MM.1S (cell line): ENCODE measurements around the gene SLC22A14.

Experiments
- CTCF ChIP-seq: fragments of 300-600 bp; sonication (generic); IDR thresholded peaks from 2 replicates; pipeline ENCODE4 v1.5.1; 2016; ENCODE audit warnings: antibody characterized with exemption, low read length, mixed read lengths
- EZH2 ChIP-seq: fragments of 300-600 bp; sonication (generic); optimal IDR thresholded peaks from 2 replicates; pipeline ENCODE3; 2017; ENCODE audit warnings: low read depth, mild to moderate bottlenecking, antibody characterized with exemption, low read length, mixed read lengths

DNA sequence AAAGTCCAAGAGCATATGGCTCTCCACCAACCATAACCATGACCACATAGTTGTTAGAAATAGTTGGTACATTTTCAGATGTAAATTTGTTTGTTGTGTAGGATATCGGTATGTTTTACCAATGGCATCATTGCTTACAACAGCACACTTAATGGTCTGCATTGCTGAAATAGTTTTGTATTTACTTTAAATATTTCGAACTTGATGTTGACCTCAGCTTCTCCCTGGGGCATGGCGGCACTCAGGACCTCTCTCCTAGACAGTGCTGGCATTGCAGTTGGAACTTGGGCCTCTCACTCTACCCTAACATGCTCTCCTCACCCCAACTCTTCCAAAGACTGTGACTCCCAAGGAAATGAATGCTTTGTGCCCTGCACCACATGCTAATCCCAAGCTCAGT is 11.5 kb upstream of the SLC22A14 start:
- TF ChIP-seq EZH2 (no peak), CTCF (no peak)
